Measurements from ENCODE around the gene LRBA.

LRBA gene

GRCh38 chr4:150229520-150229919 is 785.6 kb downstream of the LRBA start:
- DNase-seq = peak; percentile 39

DNA sequence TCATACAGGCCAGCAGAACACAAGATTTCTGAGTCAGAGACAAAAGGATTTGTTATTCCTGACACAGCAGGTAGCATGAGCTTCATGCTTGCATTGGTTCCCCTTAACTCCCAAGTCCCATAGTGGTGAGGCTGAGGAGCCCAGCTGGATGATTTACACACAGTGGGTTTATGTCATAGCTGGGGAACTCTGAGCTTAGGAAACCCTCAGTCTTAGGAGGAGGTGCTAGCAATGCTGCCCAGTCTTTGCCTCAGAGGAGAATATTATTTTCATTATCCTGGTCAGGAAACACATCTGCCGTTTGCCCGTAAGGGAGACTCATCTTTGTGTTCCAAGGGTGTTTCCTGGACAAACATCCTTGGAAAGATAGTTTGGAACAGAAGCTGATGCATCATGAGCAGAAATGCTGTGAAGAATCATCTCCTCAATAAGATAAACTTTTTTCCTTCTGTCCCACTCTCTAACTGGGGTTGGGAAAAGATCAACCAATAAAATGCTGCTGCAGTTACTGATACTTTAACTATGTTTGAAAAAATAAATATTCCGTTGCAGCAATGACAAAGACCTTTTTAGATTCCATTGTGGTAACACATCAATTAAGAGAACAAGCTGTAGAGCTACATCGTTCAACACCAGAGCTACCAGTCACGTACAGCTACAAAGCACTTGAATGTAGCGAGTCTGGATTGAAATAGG is 790.0 kb downstream of the LRBA start:
- DNase-seq = peak; percentile 85

DNA sequence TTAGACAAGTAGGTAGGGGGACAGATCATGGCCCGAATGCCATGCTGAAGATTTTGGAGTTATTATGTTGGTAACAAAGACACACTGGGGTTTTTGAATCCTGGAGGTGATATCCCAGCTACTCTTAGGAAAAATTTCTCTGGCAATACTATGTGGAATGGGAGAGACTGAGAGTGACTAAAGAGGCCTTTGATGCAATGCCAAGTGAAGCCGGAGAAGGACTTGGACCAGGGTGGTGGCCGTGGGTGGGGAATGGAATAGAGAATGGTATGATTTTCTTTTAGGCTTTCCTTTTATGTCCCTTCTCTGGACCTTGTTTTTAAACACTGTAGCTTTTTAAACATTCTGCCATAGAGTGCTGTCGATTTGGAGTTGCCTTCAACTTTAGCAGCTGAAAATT is 795.2 kb downstream of the LRBA start:
- no peak for DNase-seq

DNA sequence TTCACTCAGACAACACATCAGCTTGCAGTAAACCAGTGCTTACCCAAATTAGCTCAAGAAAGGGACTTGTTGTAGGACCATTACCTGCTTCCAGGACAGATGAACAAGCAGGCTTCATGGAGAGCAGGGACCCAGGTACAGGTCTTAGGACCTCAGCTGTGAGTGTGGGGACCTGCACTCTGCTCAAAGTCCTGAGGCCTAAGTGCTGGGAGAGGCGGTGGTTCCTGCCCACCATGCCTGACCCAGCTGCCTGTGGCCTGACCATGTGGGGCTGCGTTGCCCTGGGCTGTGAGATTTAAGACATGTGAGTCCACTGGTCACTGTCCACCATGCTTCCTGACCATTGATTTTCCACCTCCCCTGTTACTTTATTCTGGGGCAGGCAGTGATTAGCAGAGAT is 796.6 kb downstream of the LRBA start:
- DNase-seq = no peak

DNA sequence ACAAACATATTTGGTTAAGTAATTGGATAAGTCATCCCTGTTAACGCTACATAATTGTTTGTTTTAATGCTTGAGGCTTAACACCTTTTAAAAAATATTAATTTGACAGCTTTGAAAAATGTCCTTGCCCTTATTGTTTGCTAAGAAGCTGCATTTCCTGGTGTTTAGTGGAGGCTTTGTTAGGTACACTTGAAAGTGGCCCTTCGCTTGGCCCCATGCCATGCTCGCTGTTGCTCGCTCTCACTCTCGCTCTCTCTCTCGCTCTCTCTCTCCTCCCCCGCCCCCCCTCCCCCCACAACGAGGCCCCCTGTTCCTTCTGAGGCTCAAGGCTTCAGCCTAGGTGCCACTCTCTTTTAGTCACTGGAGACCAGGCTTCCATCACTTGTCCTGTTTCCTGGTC is 797.3 kb downstream of the LRBA start:
- DNase-seq = no peak

DNA sequence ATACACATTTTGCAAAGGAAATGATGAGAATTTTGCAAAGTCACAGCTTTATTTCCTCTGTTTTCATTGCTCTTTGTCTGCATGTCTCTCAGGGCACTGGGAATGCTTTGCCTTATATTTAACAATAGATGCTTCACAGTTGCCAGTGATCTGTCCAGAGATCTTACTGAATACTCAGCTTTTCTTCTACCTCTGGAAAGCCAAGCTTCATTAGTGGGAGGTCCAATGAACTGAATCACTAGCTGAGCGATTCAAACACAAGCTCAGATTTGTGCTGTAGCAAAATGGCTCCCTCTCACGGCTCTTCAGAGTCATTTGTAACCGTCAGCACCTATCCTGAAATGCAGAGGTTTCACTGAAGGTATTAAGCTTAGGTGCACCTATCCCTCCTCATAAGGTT is 797.9 kb downstream of the LRBA start:
- DNase-seq = peak; percentile 53

- DNase-seq = no peak
Observed at GRCh38 chr4:150216726-150217125, 798.4 kb downstream of the LRBA start.

DNA sequence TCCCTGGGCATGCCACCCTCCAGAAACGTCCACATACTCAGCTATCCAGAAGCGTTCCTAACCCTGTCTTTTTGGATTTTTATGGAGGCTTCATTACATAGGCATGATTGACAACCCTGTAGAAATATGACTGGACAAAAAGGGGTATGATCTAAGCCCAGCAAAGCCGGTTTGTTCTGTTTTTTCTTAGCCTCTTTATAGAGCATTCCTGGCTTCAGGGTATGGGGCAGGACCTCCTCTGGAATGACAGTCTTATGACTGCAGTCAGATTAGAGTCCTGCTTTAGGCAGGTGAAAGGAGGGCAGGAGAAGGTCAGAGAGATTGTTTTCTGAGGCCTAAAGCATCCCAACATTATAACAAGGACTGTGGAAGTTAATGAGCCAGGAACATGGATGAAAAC is 799.5 kb downstream of the LRBA start:
- no peak for DNase-seq

Data from amniotic stem cell (primary cell).